Naive thymus-derived CD8-positive, alpha-beta T cell (primary cell): ENCODE measurements around the gene WAC. TPM values are rescaled to one million over a fixed set of nuclear protein-coding genes. Genes with fewer than 3 reads are reported as not detected.
"Not testable (repeated sequence)": the region's sequence is repeated elsewhere in the genome, so short reads cannot be mapped to it uniquely, and the experiment has no call there.

Experiments used
- ATAC-seq, 2 donors: fragments of 150-1000 bp; cut with Tn5 transposase in 1 of 2; sonication (Bioruptor Pico), chemical (Tn5 transposase) in 1 of 2; 1 replicate in 1 of 2; 2 replicates in 1 of 2; pipeline ENCODE4 v1.10.0; 2021; ENCODE audit warnings: mild to moderate bottlenecking in 2 of 2, moderate library complexity in 2 of 2
- POLR2A ChIA-PET: fragments of 350-600 bp; sonication (Branson Sonifier 250); formaldehyde crosslinking; loops from one replicate; lab custom pipeline; 2021; ENCODE audit warnings: antibody characterized with exemption; lab: Charles Lee
- DNase-seq, 10 donors: peaks; one replicate each; pipeline versions ENCODE4 v3.0.0 to v3.0.0-alpha.2; 2020 to 2022
- H3K27ac Mint-ChIP-seq, 10 donors: one replicate each; pipeline ENCODE4 v1.8.0; 2020 to 2022; ENCODE audit warnings: mild to moderate bottlenecking in 10 of 10, mixed read lengths in 10 of 10, moderate library complexity in 4 of 10, inconsistent platforms in 1 of 10
- H3K27me3 Mint-ChIP-seq, 5 donors: one replicate each; pipeline ENCODE4 v1.8.0; 2021 to 2022; ENCODE audit warnings: mixed read lengths in 5 of 5
- H3K36me3 Mint-ChIP-seq, 3 donors: one replicate each; pipeline ENCODE4 v1.8.0; 2020 to 2022; ENCODE audit warnings: mixed read lengths in 3 of 3, mild to moderate bottlenecking in 2 of 3, inconsistent platforms in 1 of 3
- H3K4me1 Mint-ChIP-seq, 4 donors: one replicate each; pipeline ENCODE4 v1.8.0; 2021 to 2022; ENCODE audit warnings: mixed read lengths in 4 of 4
- H3K4me3 Mint-ChIP-seq, 10 donors: one replicate each; pipeline ENCODE4 v1.8.0; 2020 to 2022; ENCODE audit warnings: mild to moderate bottlenecking in 10 of 10, mixed read lengths in 10 of 10, moderate library complexity in 6 of 10, inconsistent platforms in 1 of 10
- H3K9me3 Mint-ChIP-seq, 9 donors: one replicate each; pipeline ENCODE4 v1.8.0; 2020 to 2022; ENCODE audit warnings: mixed read lengths in 9 of 9, mild to moderate bottlenecking in 3 of 9, inconsistent platforms in 1 of 9, moderate library complexity in 1 of 9
- polyA plus RNA-seq, 3 donors: library from polyadenylated mRNA; unstranded; fragments of 300-500 nt; fragmentation: Illumina TruSeq; gene quantifications; one replicate each; pipeline ENCODE4 v1.2.3, GENCODE V29; 2021
- total RNA-seq, 8 experiments: library from RNA in 2 of 8; stranded (reverse) in 2 of 8; gene quantifications; one replicate each; pipeline ENCODE4 v1.2.3 and lab custom pipeline; 2021 to 2026

Gene WAC
- total and polyA plus RNA-seq, 5 experiments from 2014 or later = 84.2 to 213 (median 108) TPM

DNA sequence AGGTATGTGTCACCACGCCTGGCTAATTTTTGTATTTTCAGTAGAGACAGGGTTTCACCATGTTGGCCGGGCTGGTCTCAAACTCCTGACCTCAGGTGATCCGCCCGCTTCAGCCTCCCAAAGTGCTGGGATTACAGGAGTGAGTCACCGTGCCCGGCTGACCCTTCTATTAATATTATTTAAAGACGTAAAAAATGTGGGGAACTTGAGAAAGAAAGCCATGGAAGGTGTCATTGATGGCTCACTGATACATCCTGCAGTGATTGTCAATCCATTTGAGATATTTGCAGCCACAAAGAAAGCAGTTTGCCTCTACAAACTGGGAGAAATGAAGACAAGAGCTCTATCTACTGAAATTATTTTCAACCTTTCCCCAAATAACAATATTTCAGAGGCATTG is 125.9 kb downstream of the WAC start:
- H3K27me3 Mint-ChIP-seq = peaks cover 6 to 14% (median 9%) of the 10 kb centered on the region in 5 donors
- H3K36me3 Mint-ChIP-seq = not testable (repeated sequence)

DNA sequence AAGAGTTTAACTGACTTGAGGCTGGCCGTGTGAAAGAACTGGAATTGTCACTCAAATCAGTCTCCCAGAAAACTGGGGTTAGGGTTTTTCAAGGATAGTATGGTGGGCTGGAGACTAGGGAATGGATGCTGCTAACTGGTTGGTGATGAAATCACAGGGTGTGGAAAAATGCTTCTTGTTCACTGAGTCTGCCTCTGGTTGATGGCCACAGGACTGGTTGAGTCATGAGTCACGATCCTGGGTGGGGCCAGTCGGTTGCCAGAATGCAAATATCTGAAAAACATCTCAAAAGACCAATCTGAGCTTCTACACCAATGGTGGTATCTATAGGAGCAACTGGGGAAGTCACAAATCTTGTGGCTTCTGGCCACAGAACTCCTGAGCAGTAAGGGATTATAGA is 128.1 kb downstream of the WAC start:
- no peak for DNase-seq
- peaks cover 0 to 5% (median under 1%) of the 10 kb centered on the region in 4 donors for H3K4me1 Mint-ChIP-seq
- no peaks in the 10 kb centered on the region for H3K9me3 Mint-ChIP-seq
- H3K4me3 Mint-ChIP-seq = no peak overlapping the region
- H3K27ac Mint-ChIP-seq = no peak overlapping the region
- H3K27me3 Mint-ChIP-seq = peaks cover 8 to 32% (median 20%) of the 10 kb centered on the region in 5 donors
- POLR2A ChIA-PET = no interaction called here
- no peak for ATAC-seq
- H3K36me3 Mint-ChIP-seq = no peaks in the 10 kb centered on the region

More for the DNA sequence above, 125.9 kb downstream of the WAC start:
- H3K4me3 Mint-ChIP-seq, H3K4me1 Mint-ChIP-seq, POLR2A ChIA-PET, H3K27ac Mint-ChIP-seq, H3K9me3 Mint-ChIP-seq, ATAC-seq, DNase-seq: not testable (repeated sequence)

DNA sequence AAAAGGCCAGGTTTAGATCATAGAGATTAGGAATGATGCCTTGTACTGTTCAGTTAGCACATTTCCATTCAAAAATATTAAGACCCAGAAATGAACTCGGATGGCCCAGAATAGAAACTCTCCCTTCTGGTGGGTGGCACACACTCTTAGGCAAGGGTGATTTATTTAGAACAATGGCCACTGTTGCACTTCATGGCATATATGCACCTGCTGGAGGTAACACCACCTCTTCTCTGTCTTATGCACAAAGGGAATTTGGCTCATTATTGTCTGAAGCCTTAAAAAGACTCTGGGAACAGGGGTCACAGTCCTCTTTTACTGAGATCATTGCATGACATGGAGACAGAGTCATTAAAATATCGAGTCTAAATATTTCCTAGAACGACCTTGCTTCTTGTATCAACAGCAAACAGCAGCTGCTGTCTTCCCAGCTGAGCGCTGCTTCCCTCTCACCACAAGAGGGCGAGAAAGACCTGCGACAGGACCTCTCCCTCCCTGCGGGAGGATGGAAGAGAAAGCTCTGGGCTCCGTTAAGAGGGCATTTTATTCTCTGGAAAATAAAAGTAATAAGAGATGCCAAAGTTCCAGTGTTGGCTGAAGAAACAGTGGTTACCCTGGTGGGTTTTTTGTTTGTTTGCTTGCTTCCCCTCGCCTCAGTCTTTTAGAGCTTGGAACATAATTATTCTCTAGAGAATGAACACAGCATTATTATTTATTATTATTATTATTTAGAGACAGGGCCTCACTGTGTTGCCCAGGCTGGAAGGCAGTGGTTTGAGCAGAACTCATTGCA is 130.9 kb downstream of the WAC start:
- Mint-ChIP-seq H3K27me3 (peaks cover 26 to 59% (median 43%) of the 10 kb centered on the region in 5 donors), H3K36me3 (no peaks in the 10 kb centered on the region), H3K4me3 (no peak overlapping the region), H3K9me3 (no peaks in the 10 kb centered on the region), H3K4me1 (peaks cover 4 to 16% (median 7%) of the 10 kb centered on the region in 4 donors), H3K27ac (no peak overlapping the region)
- POLR2A ChIA-PET = no interaction called here
- DNase-seq = peak; percentile 32 to 83 (median 60)
- ATAC-seq = peak; percentile 87 to 94

DNA sequence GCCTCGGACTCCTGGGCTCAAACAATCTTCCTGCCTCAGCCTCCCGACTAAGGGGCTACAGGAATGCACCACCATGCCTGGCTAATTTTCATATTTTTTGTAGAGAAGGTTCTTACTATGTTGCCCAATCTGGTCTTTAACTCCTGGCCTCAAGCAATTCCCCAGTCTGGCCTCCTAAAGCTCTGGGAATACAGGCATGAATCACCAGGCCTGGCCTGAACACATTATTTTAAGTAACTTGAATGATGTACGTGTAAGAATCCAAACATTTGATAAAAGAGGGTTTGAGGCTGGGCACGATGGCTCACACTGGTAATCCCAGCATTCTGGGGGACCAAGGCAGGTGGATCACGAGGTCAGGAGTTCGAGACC is 131.4 kb downstream of the WAC start:
- Mint-ChIP-seq H3K36me3 (no peaks in the 10 kb centered on the region), H3K27ac (no peak overlapping the region), H3K9me3 (peaks cover 0 to 2% (median 0%) of the 10 kb centered on the region in 9 donors), H3K4me1 (peaks cover 8 to 21% (median 10%) of the 10 kb centered on the region in 4 donors), H3K27me3 (peaks cover 31 to 65% (median 48%) of the 10 kb centered on the region in 5 donors), H3K4me3 (no peak overlapping the region)
- no peak for ATAC-seq
- DNase-seq = no peak
- POLR2A ChIA-PET = no interaction called here

DNA sequence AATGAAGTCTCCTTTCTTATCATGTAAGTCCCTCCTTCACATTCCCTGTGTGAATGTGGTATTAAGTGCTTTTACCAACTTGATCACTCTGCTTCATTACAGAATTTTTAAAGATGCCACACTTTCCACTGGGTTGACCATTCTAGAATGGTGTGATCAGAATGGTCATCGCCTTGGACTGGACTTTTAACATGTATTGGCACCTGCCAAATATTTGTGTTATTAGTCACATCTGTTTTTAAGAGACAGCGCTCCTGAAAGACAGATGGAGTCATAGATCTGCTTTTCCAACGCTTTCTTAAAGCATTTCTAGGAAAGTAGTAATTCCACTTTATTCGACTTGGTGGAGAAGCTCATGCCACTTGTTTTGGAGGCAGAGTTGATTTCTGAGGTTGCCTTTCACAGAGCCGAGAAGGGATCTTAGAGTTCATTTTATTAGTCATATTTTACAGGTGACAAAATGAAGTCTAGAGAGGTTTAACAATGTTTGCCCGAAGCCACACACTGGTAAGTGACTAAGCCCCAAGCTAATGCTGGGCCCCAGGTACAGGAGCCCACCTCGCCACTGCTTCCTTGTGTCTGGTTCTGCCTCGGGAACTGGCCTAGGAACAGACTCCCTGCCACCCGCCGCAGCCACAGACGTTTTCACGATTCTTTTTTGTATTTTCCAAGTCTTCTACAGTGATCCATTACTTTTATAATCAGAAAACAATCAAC is 134.0 kb downstream of the WAC start:
- H3K4me1 Mint-ChIP-seq = peaks cover 10 to 23% (median 10%) of the 10 kb centered on the region in 4 donors
- H3K27ac Mint-ChIP-seq = no peak overlapping the region
- ATAC-seq (no peak), DNase-seq (no peak)
- H3K4me3 Mint-ChIP-seq = peak overlapping the region in 1 of 10 donors; percentile 64
- H3K9me3 Mint-ChIP-seq = peaks cover 0 to 9% (median 0%) of the 10 kb centered on the region in 9 donors
- POLR2A ChIA-PET = no interaction called here
- H3K27me3 Mint-ChIP-seq = peaks cover 44 to 85% (median 61%) of the 10 kb centered on the region in 5 donors
- no peaks in the 10 kb centered on the region for H3K36me3 Mint-ChIP-seq

DNA sequence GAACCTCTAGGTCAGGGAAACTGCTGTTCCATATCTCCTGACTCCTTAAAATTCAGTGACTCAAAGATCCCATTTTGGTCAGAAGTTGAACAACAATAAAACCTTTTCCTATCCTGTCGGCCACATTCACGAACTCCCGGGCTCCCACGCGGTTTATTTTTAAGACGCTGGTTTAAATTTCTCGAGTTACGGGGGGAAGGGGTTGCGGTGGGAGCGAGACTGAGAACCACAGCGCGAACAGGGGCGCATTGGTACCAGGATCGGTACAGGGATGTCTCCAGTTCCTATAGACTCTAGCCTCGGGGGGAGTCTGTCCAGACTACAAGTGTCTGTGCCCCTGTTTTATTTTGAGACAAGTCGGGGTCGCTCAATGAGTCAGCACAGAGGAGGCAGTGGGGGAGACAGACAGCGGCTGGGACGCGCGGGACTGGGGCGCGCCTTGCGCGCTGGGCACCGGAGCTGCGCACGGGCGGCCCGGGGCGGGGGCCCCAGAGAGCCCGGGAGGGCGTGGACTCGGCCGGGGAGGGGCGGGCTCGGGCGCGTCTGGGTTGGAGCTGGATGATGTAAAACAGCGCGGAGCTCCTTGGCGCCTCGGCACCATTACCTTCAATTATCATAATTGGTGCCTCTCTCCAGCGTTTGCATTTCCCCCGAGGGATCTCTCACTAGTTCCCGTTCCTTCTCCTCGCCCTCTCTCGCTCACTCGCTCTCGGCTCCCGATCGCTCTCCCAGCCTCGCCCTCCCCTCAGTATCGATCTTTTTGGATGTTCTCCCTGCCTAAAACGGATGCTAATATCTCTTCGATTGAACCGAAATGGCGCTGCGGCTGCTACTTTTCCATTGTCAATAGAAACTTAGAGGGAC is 135.7 kb downstream of the WAC start:
- DNase-seq = peak in 6 of 10 donors; percentile 13 to 32 (median 24)
- Mint-ChIP-seq H3K4me1 (peaks cover 10 to 22% (median 10%) of the 10 kb centered on the region in 4 donors), H3K27ac (peak overlapping the region in 2 of 10 donors; percentile 26 to 67), H3K36me3 (no peaks in the 10 kb centered on the region), H3K4me3 (peak overlapping the region; percentile 43 to 84 (median 74)), H3K27me3 (peaks cover 42 to 87% (median 68%) of the 10 kb centered on the region in 5 donors), H3K9me3 (peaks cover 0 to 9% (median 0%) of the 10 kb centered on the region in 9 donors)
- peak; percentile 66 to 79 for ATAC-seq
- POLR2A ChIA-PET = no interaction called here

DNA sequence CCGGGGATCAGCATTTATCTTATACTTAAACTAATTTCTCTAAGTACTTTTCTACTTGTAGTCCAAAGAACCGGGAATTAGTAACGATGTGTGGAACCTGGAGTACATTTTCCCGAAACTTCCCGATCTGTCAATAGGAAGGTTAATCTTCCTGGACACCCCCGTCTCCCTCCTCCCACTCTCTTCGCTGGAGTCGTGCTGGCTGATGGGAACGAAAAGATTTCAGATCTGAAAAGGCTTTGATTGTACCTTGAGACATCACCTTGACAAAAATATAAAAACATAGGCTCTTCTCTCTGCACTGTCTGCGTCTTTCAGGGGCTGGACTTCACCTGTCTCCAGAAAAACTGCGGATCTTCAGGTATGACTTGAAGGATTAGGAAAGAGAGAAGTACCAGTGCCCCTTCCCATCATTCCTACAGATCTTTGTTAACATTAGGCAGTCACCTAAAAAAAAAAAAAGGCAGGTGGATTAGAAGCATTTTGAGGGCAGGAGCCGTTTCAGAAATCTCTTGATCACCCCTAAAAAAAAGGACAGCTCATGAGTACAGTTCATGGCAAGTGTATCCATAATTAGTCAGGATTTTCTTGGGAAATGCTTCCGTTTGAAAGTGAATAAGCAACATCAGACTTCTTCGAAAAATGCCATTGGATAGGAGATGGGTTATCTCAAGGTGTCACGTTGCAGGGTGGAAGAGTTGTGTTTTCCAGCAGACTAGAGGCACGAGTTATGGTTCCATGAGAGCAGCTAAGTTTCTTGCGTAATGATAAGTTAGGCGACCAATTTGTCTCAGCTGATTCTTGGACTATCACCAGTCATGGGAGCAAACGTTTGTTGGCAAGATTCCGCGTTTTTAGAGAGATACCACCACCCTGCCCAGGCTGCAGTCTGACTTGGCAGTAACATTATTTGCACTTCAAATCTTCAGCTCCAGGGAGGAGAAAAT is 136.6 kb downstream of the WAC start:
- peaks cover 0 to 9% (median 0%) of the 10 kb centered on the region in 9 donors for H3K9me3 Mint-ChIP-seq
- H3K4me3 Mint-ChIP-seq = peak overlapping the region; percentile 43 to 84 (median 74)
- POLR2A ChIA-PET = interaction anchor here (0.7 kb wide), 1 partner anchor 200 kb away, joined by 3 read pairs; no protein-coding TSS in a partner anchor
- peaks cover 9 to 18% (median 10%) of the 10 kb centered on the region in 4 donors for H3K4me1 Mint-ChIP-seq
- peaks cover 44 to 91% (median 68%) of the 10 kb centered on the region in 5 donors for H3K27me3 Mint-ChIP-seq
- H3K36me3 Mint-ChIP-seq = no peaks in the 10 kb centered on the region
- peak overlapping the region in 1 of 10 donors; percentile 10 for H3K27ac Mint-ChIP-seq
- DNase-seq = no peak
- ATAC-seq = no peak

Other genes with a start within 250 kb of the WAC start
- gene MPP7, start 230.1 kb upstream of the WAC start, total RNA-seq = 10 to 100 TPM; 26.6 to 30.0 TPM
- 10 to 100 TPM; 33.3 to 41.2 (median 40.3) TPM for gene MPP7, start 230.1 kb upstream of the WAC start, polyA plus RNA-seq
- gene BAMBI, start 144.4 kb downstream of the WAC start, total RNA-seq = under 1 TPM in 1 of 2 experiments, not detected in 1; 0.19 TPM
- gene BAMBI, start 144.4 kb downstream of the WAC start, polyA plus RNA-seq = not detected